H1 (cell line): ENCODE measurements around the gene CAMK1. TPM values are rescaled to one million over a fixed set of nuclear protein-coding genes. Genes with fewer than 3 reads are reported as not detected.
A peak's percentile ranks its signal among the peaks of the same experiment; 100 is the strongest.

Experiments
- CTCF ChIA-PET: fragments of 300-600 bp; sonication (Branson Sonifier 250); formaldehyde crosslinking; loops from one replicate; lab custom pipeline; 2021; ENCODE audit not compliant: partially characterized antibody; lab: Charles Lee
- POLR2A ChIA-PET: fragments of 300-600 bp; sonication (Branson Sonifier 250); formaldehyde crosslinking; loops from one replicate; lab custom pipeline; 2021; ENCODE audit warnings: inconsistent platforms; ENCODE audit not compliant: partially characterized antibody; lab: Charles Lee
- DNase-seq, 2 experiments: peaks; one replicate each; pipeline versions ENCODE4 v3.0.0 to v3.0.0-alpha.2; 2010 to 2022; ENCODE audit warnings: low spot score in 2 of 2, low read depth in 1 of 2, mixed read lengths in 1 of 2
- FAIRE-seq: peaks from 2 replicates; lab custom pipeline; 2011; peaks lifted over from hg19 to GRCh38; lab: Jason Lieb, UNC
- H2AFZ ChIP-seq: 2 replicates; pipeline ENCODE4 v1.8.1; 2012; ENCODE audit warnings: low read length, inconsistent platforms
- H2AK5ac ChIP-seq: 2 replicates; pipeline ENCODE4 v1.6.1; 2013; ENCODE audit warnings: low read depth, low read length
- H2BK120ac ChIP-seq: replicated peaks from 2 replicates; pipeline ENCODE3; 2013; ENCODE audit warnings: low read depth, low read length, inconsistent platforms
- H2BK12ac ChIP-seq: 2 replicates; pipeline ENCODE4 v1.6.1; 2013; ENCODE audit warnings: low read depth, low read length
- H2BK15ac ChIP-seq: 2 replicates; pipeline ENCODE4 v1.6.1; 2013; ENCODE audit warnings: low read length
- H2BK20ac ChIP-seq: 2 replicates; pipeline ENCODE4 v1.6.1; 2013; ENCODE audit warnings: low read length
- H2BK5ac ChIP-seq: 2 replicates; pipeline ENCODE4 v1.6.1; 2013; ENCODE audit warnings: low read depth, low read length
- H3K14ac ChIP-seq: 2 replicates; pipeline ENCODE4 v1.6.1; 2013; ENCODE audit warnings: inconsistent platforms; ENCODE audit not compliant: insufficient read length
- H3K18ac ChIP-seq: 2 replicates; pipeline ENCODE4 v1.6.1; 2013; ENCODE audit warnings: low read length; ENCODE audit errors: extremely low read depth
- H3K23ac ChIP-seq: 2 replicates; pipeline ENCODE4 v1.6.1; 2013; ENCODE audit warnings: inconsistent platforms; ENCODE audit not compliant: insufficient read length
- H3K23me2 ChIP-seq: 2 replicates; pipeline ENCODE4 v1.6.1; 2013; ENCODE audit warnings: low read depth, low read length
- H3K27ac ChIP-seq: 2 replicates; pipeline ENCODE4 v1.6.1; 2011; ENCODE audit warnings: low read depth, low read length, inconsistent platforms
- H3K27me3 ChIP-seq, 4 experiments: replicated peaks in 1 of 4; 1 replicate in 1 of 4; 2 replicates in 3 of 4; pipeline versions ENCODE4 v1.6.1 to v1.8.1; 2011 to 2013; ENCODE audit warnings: low read length in 3 of 4, mild to moderate bottlenecking in 3 of 4, inconsistent platforms in 2 of 4, mixed read lengths in 2 of 4, moderate library complexity in 1 of 4; ENCODE audit not compliant: control insufficient read depth in 3 of 4, insufficient read depth in 3 of 4; ENCODE audit errors: extremely low read depth in 1 of 4
- H3K36me3 ChIP-seq, 4 experiments: 2 replicates each; pipeline versions ENCODE4 v1.6.1 to v1.8.1; 2011 to 2013; ENCODE audit warnings: mild to moderate bottlenecking in 4 of 4, low read length in 3 of 4, moderate library complexity in 2 of 4, control low read depth in 1 of 4, inconsistent platforms in 1 of 4; ENCODE audit not compliant: insufficient read depth in 4 of 4, control insufficient read depth in 2 of 4
- H3K4ac ChIP-seq: replicated peaks from 2 replicates; pipeline ENCODE3; 2013; ENCODE audit warnings: low read length, low read depth, mixed read lengths, inconsistent platforms; ENCODE audit not compliant: insufficient read length
- H3K4me1 ChIP-seq, 4 experiments: replicated peaks in 1 of 4; 1 replicate in 1 of 4; 2 replicates in 3 of 4; pipeline versions ENCODE4 v1.6.1 to v1.8.1; 2011 to 2013; ENCODE audit warnings: low read length in 3 of 4, inconsistent platforms in 2 of 4, mixed read lengths in 1 of 4; ENCODE audit not compliant: insufficient read depth in 4 of 4, control insufficient read depth in 3 of 4
- H3K4me2 ChIP-seq, 2 experiments: 2 replicates each; pipeline versions ENCODE4 v1.6.1 to v1.8.1; 2011 to 2013; ENCODE audit warnings: low read depth in 2 of 2, low read length in 2 of 2, control low read depth in 1 of 2, inconsistent platforms in 1 of 2, mild to moderate bottlenecking in 1 of 2; ENCODE audit not compliant: insufficient read depth in 1 of 2
- H3K4me3 ChIP-seq, 4 experiments: fragments of 200-600, 300-600 bp in 1 of 4; sonication (generic), shearing (Covaris generic), sonication (Bioruptor Twin) in 1 of 4; 2 replicates each; pipeline versions ENCODE4 v1.5.1 to v1.8.1; 2011 to 2016; ENCODE audit warnings: low read length in 4 of 4, low read depth in 3 of 4, control low read depth in 2 of 4, inconsistent platforms in 2 of 4, mild to moderate bottlenecking in 2 of 4, mixed read lengths in 1 of 4, moderate library complexity in 1 of 4; ENCODE audit not compliant: insufficient read depth in 2 of 4; ENCODE audit errors: extremely low read depth in 1 of 4
- H3K56ac ChIP-seq: replicated peaks from 2 replicates; pipeline ENCODE3; 2013; ENCODE audit warnings: low read depth, mild to moderate bottlenecking, mixed read lengths, low read length, inconsistent platforms; ENCODE audit not compliant: insufficient read length
- H3K79me1 ChIP-seq: 2 replicates; pipeline ENCODE4 v1.6.1; 2013; ENCODE audit warnings: low read depth, low read length, control low read depth
- H3K79me2 ChIP-seq, 2 experiments: 2 replicates each; pipeline versions ENCODE4 v1.6.1 to v1.8.1; 2012 to 2013; ENCODE audit warnings: low read length in 2 of 2, mild to moderate bottlenecking in 2 of 2, inconsistent platforms in 1 of 2; ENCODE audit not compliant: insufficient read depth in 2 of 2, control insufficient read depth in 1 of 2
- H3K9ac ChIP-seq, 4 experiments: replicated peaks in 1 of 4; 1 replicate in 1 of 4; 2 replicates in 3 of 4; pipeline versions ENCODE4 v1.6.1 to v1.8.1; 2011 to 2013; ENCODE audit warnings: low read depth in 3 of 4, low read length in 3 of 4, control low read depth in 2 of 4, mild to moderate bottlenecking in 2 of 4, moderate library complexity in 2 of 4, inconsistent platforms in 1 of 4; ENCODE audit errors: extremely low read depth in 1 of 4
- H3K9me3 ChIP-seq, 2 experiments: 2 replicates each; pipeline versions ENCODE4 v1.6.1 to v1.8.1; 2012 to 2013; ENCODE audit warnings: mild to moderate bottlenecking in 2 of 2, moderate library complexity in 2 of 2, control low read depth in 1 of 2, inconsistent platforms in 1 of 2, low read depth in 1 of 2, low read length in 1 of 2, mixed read lengths in 1 of 2; ENCODE audit not compliant: insufficient read depth in 2 of 2
- H4K20me1 ChIP-seq, 2 experiments: replicated peaks in 1 of 2; 2 replicates each; pipeline versions ENCODE3 to v1.8.1; 2011 to 2013; ENCODE audit warnings: inconsistent platforms in 2 of 2, low read length in 2 of 2, mild to moderate bottlenecking in 1 of 2; ENCODE audit not compliant: insufficient read depth in 2 of 2, control insufficient read depth in 1 of 2
- H4K5ac ChIP-seq: 2 replicates; pipeline ENCODE4 v1.6.1; 2013; ENCODE audit warnings: low read length, low read depth, mixed read lengths, inconsistent platforms; ENCODE audit not compliant: insufficient read length
- H4K8ac ChIP-seq: 2 replicates; pipeline ENCODE4 v1.8.0; 2013; ENCODE audit warnings: mild to moderate bottlenecking, moderate library complexity, low read length, inconsistent platforms; ENCODE audit not compliant: insufficient read depth; ENCODE audit errors: extremely low read depth
- H4K91ac ChIP-seq: replicated peaks from 2 replicates; pipeline ENCODE3; 2013; ENCODE audit warnings: low read length, mixed read lengths, inconsistent platforms; ENCODE audit not compliant: insufficient read length
- CBX8 ChIP-seq: fragments of 300-800, 300-1000 bp; sonication (generic); IDR thresholded peaks from 2 replicates; pipeline ENCODE4 v1.7.1; 2016; ENCODE audit warnings: low read depth, low read length, borderline replicate concordance
- CEBPB ChIP-seq: IDR thresholded peaks from 2 replicates; pipeline ENCODE4 v1.6.1; 2012; ENCODE audit warnings: low read depth, low read length
- GABPA ChIP-seq: IDR thresholded peaks from 2 replicates; pipeline ENCODE4 v1.6.1; 2011; ENCODE audit warnings: mild to moderate bottlenecking, low read length, moderate library complexity, borderline replicate concordance; ENCODE audit not compliant: insufficient read depth
- JUND ChIP-seq: IDR thresholded peaks from 2 replicates; pipeline ENCODE4 v1.6.1; 2011; ENCODE audit warnings: mild to moderate bottlenecking, improper control_type of control experiment, low read length
- TAF1 ChIP-seq: IDR thresholded peaks from 2 replicates; pipeline ENCODE4 v1.6.1; 2011; ENCODE audit warnings: mild to moderate bottlenecking, low read depth, low read length
- WGBS, 2 experiments: shearing (Covaris generic) in 1 of 2; methylation state at CpG; one replicate each; pipeline versions ENCODE4 v1.1.6 to v1.1.7; 2013 to 2015; ENCODE audit warnings: low lambda C conversion rate in 2 of 2, mixed read lengths in 2 of 2, inconsistent platforms in 1 of 2, low coverage in 1 of 2, missing lambda C conversion rate in 1 of 2; ENCODE audit not compliant: insufficient replicate concordance in 2 of 2, insufficient coverage in 1 of 2, insufficient read length in 1 of 2; ENCODE audit errors: extremely low coverage in 1 of 2, missing lambda C conversion rate in 1 of 2; 5-methylcytosine and 5-hydroxymethylcytosine counted together
- polyA plus RNA-seq, 7 experiments: library from polyadenylated mRNA; depleted of rRNA in 3 of 7; stranded (reverse) in 5 of 7; unstranded in 2 of 7; fragments of >200 nt in 5 of 7; fragments of 200-250 nt in 2 of 7; gene quantifications; 1 replicate in 5 of 7; 2 replicates in 1 of 7; 4 replicates in 1 of 7; pipeline versions ENCODE4 v1.2.1 to v1.2.3, GENCODE V29; 2011 to 2013; ENCODE audit warnings: missing spikeins in 2 of 7, mixed read lengths in 2 of 7
- total RNA-seq: library from RNA; stranded (reverse); fragmentation: NEBNext Ultra II Directional; extraction: Animal tissue kit (Norgen Biotek cat#: 25700); gene quantifications from 2 replicates; pipeline ENCODE4 v1.2.1, GENCODE V29; 2021
- TF ChIP-seq, protein P1 (sequence below): IDR thresholded peaks from 2 replicates; pipeline ENCODE4 v1.6.1; 2012; ENCODE audit warnings: inconsistent platforms

Gene CAMK1
- total and polyA plus RNA-seq, 2 of the 8 experiments (the other 6 are each of a cell fraction or from before 2014, with no cell fraction given) = 4.9 to 5.1 TPM

DNA sequence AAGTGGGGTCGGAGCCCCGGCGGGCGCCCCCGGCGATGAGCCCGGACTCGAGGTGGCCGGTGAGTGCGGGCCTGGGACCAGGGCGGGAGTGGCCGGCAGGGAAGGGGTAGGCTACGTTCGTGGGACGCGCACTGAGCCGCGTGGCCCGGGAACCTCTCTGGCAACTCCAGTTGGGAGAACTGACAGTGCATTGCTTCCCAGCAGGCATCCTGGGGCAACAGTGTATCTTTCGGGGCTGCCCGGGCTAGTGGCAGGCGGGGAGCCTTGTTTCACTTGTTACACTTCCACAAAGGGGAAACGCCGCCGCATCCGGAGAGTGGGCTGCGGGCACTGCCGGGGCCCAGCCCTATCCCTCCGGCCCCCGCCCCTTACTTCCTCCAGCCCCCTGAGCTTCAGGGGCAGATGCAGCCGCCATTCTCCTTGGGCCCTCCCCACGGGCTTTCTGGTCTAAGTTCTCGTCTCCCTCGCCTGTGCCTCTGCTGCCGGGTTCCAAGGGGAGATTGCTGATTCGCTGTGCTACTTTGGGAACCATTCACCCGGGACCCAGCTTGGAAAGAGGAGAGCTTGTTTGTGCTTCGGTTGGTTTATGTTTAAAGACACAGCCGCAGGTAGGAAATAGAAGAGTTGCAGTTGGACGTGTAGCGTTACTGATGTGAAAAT is 37.5 kb downstream of the CAMK1 start:
- no peak for FAIRE-seq
- Histone ChIP-seq H2AFZ (no peak overlapping the region), H3K4ac (no peak overlapping the region), H3K79me1 (peaks cover 22% of the 10 kb centered on the region), H3K4me3 (peak overlapping the region; percentile 87 to 94 (median 90)), H3K79me2 (peaks cover 13 to 26% of the 10 kb centered on the region in 2 experiments), H2BK120ac (no peak overlapping the region), H3K27ac (peak overlapping the region; percentile 100), H2AK5ac (no peak overlapping the region), H2BK15ac (no peak overlapping the region), H2BK12ac (no peak overlapping the region), H3K9me3 (no peaks in the 10 kb centered on the region), H3K14ac (no peak overlapping the region), H4K20me1 (peaks cover 3 to 23% of the 10 kb centered on the region in 2 experiments), H2BK5ac (no peak overlapping the region), H4K5ac (no peak overlapping the region), H3K4me1 (peaks cover 0 to 8% (median 6%) of the 10 kb centered on the region in 4 experiments; a peak in 6 of 7 replicates), H3K18ac (no peak overlapping the region; the same call in 1 of the 2 replicates), H3K27me3 (no peaks in the 10 kb centered on the region), H3K23ac (no peak overlapping the region), H3K56ac (peak overlapping the region; percentile 34), H2BK20ac (no peak overlapping the region), H3K36me3 (peaks cover 7 to 32% (median 20%) of the 10 kb centered on the region in 4 experiments; a peak in 7 of 8 replicates), H4K91ac (no peak overlapping the region), H3K4me2 (peak overlapping the region; percentile 86 to 88), H3K23me2 (peaks cover 6% of the 10 kb centered on the region; the same call in 1 of the 2 replicates), H3K9ac (peak overlapping the region; percentile 93 to 100 (median 99)), H4K8ac (peak overlapping the region; percentile 100)
- ChIA-PET CTCF (interaction anchor here (1.0 to 8.6 kb wide), 9 partner anchors 8 to 230 kb away, joined by 3 to 109 read pairs (median 4); partner anchors contain the start of gene CPNE9), POLR2A (interaction anchor here (1.0 to 8.4 kb wide), 16 partner anchors 11 to 369 kb away, joined by 3 to 60 read pairs (median 4); partner anchors contain the start of genes ARPC4, MTMR14, OGG1 and SETD5)
- no peak for TF ChIP-seq GABPA
- TF ChIP-seq CBX8 = no peak
- no peak for TF ChIP-seq CEBPB
- TF ChIP-seq, protein P1, sequence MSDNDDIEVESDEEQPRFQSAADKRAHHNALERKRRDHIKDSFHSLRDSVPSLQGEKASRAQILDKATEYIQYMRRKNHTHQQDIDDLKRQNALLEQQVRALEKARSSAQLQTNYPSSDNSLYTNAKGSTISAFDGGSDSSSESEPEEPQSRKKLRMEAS = 0 out of 2 replicates have a peak, but pooled peaks have one; percentile 14
- no peak for TF ChIP-seq TAF1
- no peak for TF ChIP-seq JUND
- 16% methylated on average over 23 of the region's 41 CpGs; no CpG with 5 or more reads in 1 of the 2 experiments for WGBS, 2 experiments
- DNase-seq = peak in 1 of 2 experiments; percentile 54
